Stimulated activated CD4-positive, alpha-beta T cell treated with anti-CD3 and anti-CD28 coated beads, TNF-alpha, amount 100 ng/mL, for 24 hours (primary cell): ENCODE measurements around the gene PLCD1.
"Not testable (repeated sequence)": the region's sequence is repeated elsewhere in the genome, so short reads cannot be mapped to it uniquely, and the experiment has no call there.

Source experiments
- DNase-seq, 3 experiments: peaks; one replicate each; pipeline ENCODE4 v3.0.0-alpha.2; 2020; ENCODE audit warnings: low read depth in 3 of 3

PLCD1 gene

DNA sequence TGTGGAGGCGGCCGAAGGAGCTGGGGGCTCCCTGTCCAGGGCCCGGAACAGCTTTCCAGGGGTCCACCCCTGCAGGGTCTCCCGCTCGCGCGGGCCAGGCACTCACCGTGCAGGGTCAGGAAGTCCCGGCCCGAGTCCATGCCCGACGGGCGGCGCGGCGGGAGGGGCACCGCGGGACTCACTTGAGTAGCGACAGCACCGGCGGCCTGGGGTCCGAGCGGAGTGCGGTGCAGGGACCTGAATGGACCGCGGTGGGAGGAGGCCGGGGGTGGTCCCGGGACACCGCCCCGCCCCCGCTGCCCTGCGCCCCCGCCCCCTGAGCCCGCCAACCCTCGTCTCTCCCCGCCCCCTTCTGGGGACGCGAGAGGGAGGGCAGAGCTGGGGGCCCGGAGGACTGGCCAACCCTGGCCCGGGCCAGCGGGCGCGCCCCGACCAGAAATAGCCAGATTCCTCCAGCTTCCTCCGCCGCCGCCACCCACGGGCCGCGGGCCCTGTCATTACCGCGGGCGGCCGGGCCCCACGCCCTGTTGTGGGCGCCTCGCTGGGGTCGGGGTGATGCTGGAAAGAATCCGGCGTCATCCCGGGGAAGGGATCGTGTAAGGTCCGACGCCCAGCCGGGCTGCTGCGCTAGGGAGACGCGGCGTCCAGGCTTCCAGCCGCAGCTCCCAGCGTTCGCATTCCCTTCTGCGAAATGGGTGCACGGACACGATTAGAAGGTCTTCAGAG, at the start of gene PLCD1:
PLCD1 (minus strand) TSS at position 243 of the 726 bp plus-strand sequence; CDS start at position 140, 103 bp downstream.
- DNase-seq, result no peak

DNA sequence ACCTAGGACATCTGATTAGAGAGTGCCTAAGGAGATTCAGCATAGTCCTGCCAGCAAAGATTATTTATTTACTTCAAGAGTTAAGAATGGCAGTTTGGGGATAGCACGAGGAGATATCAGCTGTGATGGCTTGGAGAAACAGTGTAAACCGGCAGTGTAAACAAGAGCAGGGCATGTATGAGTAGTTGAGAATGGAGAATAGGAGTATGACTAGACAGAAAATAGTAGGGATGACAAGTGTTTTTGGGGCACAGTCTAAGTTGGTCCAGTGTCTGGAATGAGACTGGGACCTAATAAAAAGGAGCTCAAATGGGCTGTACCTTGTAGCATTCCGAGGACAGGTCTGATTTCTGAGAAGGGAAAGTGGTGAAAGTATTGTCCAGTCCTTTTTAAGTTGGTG, 47.6 kb upstream of the PLCD1 start:
- not testable (repeated sequence) for DNase-seq

DNA sequence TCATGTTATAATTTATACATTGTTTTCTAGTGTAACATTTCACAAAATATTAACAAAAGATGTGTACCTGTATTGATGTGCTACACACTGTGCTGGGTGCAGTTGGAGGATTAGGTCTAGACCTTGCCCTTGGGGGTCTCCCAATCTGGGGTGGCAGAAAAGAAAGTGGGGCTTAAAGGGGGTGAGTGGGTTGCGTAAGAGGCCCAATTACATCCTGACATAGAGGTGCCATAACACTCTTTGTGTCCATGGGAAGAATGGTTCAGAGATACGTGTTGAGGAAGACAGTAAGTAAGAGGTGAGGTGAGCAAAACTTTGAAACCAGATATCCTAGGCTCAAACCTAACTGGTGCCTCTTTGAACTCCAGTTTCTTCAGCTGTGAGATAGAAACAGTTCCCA, 40.6 kb upstream of the PLCD1 start:
- no peak for DNase-seq

DNA sequence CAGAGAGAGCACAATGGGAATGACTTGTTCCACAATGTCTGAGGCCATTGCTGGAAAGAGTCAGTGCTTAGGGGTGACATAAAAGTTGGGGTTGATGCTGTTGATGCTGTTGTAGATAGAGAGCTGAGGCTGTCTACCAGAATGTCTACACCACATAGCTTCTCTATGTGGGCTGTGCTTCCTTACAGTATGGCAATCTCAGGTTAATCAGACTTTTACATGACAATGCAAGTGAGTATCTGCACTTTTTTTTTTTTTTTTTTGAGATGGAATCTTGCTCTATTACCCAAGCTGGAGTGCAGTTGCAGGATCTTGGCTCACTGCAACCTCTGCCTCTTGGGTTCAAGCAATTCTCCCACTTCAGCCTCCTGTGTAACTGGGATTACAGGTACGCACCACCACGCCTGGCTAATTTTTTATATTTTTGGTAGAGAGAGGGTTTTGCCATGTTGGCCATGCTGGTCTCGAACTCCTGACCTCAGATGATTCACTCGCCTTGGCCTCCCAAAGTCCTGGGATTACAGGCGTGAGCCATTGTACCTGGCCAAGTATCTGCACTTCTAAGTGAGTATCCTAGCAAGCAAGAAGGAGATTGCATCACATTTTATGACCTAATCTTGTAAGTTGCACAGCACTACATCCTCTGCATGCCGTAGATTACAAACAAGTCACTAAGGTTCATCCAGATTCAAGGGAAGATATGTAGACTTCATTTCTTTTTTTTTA, 38.2 kb upstream of the PLCD1 start:
- no peak for DNase-seq

DNA sequence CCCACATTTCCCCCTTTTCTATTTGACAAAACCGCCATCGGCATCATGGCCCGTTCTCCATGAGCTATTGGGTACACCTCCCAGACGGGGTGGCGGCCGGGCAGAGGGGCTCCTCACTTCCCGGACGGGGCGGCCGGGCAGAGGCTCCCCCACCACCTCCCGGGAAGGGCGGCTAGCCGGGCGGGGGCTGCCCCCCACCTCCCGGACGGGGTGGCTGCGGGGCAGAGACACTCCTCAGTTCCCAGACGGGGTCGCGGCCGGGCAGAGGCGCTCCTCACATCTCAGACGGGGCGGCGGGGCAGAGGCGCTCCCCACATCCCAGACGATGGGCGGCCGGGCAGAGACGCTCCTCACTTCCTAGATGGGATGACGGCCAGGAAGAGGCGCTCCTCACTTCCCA, 35.0 kb upstream of the PLCD1 start:
- DNase-seq, result not testable (repeated sequence)

DNA sequence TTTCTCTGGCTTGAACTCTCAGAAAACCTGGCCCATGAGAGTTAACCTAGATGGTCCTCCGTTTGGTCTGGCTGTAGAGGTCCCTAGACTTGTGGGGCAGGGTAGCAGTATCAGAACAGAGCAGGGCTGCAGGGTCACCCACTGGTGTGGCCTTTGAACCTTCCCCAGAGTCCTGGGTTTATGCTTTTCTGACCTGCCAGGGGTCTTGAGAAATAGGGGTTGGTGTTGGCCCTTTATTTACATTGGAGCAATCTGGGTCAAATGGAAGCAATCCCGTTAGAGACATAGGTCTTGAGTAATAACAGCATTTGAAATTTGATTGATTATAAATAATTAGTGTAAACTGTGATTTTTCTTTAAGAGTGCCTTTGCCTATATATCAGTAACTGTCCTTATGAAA, 33.4 kb upstream of the PLCD1 start:
- no peak for DNase-seq

DNA sequence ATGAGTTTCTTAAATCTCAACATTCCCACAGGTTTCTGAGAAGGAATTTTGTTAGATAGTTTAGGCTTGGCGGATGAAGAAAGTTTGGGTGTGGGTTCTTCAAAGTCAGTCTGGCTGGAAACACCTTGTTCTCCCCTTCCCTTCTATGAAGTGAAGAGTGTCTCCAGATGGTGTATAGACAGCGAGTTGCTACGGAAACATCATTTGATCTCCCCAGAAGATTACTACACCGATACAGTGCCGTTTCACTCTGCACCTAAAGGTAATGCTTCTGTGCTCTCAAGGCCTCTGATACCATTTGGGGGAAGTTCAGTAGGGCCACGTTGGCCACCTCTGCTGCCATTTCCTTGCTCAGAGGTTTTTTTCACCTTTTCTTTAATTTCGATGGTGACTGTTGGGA, 30.1 kb upstream of the PLCD1 start:
- DNase-seq, result no peak

DNA sequence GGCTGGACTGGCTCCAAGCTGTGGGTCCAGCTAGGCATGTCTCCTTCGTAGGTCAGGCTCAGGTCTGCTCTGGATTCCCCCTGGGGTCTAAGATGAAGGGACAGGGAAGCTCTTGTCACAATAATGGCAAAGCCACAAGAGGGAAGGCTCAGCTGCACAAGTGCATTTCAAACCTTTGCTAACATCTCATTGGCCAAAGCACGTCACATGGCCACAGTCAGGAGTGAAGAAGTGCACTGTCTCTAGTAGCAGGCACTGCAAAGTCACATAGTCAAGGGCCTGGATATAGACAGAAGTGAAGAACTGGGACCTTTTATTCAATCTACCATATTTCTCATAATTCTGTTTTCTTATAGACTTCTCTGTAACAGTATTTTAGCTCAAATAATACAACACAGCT, 29.7 kb upstream of the PLCD1 start:
- DNase-seq, result no peak

DNA sequence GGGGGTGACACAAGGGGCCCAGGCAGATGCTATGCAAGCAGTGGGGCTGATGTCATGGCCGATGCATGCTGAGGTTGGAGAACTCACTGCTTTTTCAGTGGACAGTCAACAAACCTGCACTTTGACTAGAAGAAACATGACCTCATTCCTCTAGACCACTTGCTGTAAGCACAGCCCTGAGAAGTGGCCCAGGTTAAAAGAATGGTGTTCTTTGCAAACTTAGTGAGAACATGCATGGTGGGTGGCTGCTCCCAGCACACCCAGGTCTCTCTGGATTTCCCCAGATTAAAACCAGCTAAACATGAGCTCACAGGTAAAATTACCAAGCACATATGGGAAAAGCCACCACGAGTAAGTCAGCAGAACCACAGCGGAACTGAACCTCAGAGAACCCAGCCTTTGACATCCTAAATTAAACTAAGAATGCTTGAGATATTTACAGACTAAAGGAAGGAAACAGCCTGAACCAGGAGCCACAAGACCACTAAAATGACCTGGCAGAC, 25.1 kb upstream of the PLCD1 start:
- DNase-seq, result no peak

DNA sequence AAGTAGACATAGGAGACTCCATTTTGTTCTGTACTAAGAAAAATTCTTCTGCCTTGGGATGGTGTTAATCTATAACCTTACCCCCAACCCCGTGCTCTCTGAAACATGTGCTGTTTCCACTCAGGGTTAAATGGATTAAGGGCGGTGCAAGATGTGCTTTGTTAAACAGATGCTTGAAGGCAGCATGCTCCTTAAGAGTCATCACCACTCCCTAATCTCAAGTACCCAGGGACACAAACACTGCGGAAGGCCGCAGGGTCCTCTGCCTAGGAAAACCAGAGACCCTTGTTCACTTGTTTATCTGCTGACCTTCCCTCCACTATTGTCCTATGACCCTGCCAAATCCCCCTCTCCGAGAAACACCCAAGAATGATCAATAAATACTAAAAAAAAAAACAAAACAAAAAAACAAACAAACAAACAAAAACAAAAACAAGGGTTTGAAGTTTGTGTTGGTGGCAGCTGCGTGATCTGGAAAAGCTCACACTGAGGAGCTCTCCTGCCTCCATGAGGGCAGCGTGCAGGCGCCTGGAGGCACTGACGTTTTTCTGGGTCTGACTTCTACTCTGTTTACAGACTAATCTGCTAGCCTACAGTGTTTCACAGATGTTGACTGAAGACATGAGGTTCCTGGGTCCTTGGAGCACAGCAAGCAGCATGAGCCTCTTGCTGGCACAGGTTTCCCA, 24.5 kb upstream of the PLCD1 start:
- not testable (repeated sequence) for DNase-seq

DNA sequence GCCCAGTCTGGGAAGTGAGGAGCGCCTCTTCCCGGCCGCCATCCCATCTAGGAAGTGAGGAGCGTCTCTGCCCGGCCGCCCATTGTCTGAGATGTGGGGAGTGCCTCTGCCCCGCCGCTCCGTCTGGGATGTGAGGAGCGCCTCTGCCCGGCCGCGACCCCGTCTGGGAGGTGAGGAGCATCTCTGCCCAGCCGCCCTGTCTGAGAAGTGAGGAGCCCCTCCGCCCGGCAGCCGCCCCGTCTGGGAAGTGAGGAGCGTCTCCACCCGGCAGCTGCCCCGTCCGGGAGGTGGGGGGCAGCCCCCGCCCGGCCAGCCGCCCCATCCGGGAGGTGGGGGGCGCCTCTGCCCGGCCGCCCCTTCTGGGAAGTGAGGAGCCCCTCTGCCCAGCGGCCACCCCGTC, 23.8 kb upstream of the PLCD1 start:
- DNase-seq, result not testable (repeated sequence)

DNA sequence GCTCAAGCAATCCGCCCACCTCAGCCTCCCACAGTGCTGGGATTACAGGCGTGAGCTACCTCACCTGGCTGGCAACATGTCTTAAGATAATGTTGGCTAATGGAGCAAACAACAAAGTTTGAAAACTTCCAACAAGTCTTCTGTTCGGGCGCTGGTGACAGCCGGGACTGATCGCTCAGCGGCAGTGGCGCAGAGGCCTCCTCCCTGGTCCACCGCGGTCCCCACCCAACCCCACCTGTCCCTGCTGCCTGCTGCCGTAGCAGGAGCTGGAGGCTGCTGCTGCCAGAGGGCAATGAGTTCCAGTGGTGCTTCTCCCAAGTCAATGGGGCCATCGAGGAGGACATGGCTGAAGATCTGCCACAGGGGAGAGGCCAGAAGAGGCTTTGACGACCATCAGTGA, 21.7 kb upstream of the PLCD1 start:
- DNase-seq, result no peak

DNA sequence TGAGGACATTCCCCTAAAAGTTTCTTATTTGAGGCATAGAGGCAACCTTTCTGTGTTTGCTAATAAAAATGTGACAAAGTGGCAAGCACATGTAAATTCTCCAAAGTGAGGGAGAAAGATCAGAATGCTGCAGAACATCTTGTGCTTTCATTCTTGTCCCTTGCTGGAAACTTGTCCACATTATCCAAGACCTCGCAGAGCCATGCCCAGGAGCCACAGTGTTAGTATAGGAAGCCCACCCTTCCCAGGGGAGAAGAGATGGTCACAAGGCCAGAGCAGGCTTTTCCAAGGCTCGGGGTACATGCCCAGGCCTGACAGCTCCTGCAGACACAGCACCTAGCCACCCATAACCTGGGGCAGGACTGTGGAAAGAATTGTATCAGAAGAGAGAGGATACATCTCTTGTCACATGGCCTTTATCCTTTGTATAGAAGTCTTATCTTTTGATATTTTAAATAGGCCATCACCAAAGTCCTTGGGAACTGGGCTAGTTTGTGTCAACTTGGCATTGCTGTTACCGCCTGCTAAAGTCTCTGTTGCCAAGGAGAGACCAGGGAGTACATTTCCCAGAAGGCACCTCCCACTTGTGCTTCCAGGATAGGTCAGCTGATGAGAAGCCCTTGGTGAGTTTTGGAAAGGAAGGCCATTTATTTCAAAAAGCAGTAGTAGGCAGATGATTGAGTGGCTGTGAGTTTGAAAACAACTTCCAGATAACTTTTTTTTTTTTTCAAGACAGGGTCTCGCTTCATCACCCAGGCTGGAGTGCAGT, 20.1 kb upstream of the PLCD1 start:
- no peak for DNase-seq

DNA sequence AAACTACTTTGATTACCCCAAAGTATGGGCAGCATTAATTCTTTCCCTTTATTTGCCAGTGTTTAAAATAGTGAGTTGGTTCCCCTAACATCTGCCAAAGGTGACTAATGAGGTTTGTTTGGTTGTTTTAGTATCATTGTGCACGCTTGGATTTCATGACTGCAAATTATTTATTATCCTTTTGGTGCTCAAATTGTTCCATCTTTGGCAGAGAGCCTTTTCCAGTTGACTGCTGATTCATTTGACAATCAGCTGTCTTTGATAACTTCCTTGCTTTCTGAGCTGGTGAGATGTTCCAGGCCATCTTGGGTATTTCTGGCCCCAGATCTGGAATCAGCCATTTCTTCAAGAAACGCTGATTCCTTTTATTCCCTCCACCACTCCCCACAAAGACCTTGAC, 18.5 kb upstream of the PLCD1 start:
- no peak for DNase-seq

DNA sequence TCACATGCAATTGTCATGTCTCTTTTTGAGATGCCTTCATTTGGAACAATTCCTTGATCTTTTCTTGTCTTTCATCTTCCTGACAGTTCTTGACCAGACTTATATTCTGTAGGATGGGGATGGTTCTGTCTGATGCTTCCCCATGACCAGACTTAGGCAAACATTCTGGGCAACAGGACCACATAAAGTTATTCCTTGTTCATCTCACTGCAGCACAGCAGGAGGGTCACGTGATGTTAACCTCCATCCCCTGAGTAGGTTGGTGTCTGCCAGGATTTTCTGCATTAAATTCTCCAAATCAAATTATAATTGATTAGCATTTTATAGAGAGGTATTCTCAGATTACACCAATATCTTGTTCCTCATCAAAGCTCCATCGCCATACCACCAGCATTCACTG, 17.4 kb upstream of the PLCD1 start:
- DNase-seq, result no peak

DNA sequence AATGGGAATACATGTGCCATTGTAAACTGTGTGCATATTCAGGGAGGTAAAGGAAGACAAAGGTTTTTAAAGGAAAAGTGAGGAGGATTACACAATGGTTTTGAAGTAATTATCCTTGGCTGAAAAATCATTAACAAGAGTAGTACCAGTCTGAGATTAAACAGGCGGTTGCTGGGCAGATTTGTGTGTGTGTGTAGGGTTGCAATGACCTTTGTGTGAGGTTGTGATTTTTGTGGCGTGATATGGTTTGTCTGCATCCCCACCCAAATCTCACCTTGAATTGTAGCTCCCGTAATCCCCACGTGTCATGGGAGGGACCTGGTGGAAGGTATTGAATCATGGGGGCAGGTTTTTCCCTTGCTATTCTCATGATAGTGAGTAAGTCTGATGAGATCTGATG, 16.6 kb upstream of the PLCD1 start:
- DNase-seq, result no peak

DNA sequence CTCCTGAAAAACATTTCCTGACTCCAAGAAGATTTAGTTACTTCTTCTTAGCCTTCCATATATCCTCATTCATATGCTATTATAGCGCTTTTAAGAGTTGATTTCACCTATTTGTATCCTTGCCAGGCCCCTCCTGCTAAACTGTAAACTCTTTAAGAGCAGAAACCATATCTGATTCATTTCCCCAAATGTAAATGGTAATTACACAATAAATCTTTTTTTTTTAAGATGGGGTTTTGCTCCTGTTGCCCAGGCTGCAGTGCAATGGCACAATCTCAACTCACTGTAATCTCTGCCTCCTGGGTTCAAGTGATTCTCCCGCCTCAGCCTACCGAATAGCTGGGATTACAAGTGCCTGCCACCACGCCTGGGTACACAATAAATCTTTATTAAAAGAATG, 14.0 kb upstream of the PLCD1 start:
- DNase-seq, result no peak

DNA sequence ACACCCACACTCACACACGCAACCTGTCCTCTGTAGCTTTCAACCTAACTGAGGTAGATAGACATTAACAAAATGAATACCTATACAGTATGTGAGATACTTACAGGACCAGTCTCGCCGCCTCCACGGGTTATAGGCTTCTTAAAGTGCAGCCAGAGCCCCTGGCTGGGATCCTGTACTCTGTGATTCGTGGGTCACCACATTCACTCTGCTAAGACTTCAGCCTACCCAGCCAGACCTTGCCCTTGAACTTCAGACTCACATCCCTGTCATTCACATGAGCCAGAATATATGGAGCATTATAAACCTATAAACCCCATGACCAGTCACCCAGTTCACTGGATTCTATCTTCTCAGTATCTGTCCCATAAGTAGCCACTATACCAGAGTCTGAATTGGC, 11.0 kb upstream of the PLCD1 start:
- DNase-seq, result no peak

DNA sequence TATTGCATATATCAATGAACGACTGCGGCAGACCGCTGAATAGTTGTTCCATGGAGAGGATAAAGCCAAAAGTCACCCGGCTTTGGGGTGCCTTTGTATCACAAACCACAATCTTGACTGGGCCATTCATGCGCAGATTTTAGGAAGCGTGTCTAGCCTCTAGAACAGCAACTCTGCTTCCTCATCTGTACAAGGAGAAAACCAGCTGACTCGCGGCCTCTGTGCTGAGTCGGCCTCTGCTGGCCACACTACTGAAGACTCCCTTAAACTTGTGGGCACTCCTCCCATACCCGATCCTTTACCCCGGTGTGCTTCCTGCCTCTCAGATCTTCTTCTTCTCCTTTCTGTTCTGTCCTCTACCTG, 10.4 kb upstream of the PLCD1 start:
- DNase-seq, result no peak

DNA sequence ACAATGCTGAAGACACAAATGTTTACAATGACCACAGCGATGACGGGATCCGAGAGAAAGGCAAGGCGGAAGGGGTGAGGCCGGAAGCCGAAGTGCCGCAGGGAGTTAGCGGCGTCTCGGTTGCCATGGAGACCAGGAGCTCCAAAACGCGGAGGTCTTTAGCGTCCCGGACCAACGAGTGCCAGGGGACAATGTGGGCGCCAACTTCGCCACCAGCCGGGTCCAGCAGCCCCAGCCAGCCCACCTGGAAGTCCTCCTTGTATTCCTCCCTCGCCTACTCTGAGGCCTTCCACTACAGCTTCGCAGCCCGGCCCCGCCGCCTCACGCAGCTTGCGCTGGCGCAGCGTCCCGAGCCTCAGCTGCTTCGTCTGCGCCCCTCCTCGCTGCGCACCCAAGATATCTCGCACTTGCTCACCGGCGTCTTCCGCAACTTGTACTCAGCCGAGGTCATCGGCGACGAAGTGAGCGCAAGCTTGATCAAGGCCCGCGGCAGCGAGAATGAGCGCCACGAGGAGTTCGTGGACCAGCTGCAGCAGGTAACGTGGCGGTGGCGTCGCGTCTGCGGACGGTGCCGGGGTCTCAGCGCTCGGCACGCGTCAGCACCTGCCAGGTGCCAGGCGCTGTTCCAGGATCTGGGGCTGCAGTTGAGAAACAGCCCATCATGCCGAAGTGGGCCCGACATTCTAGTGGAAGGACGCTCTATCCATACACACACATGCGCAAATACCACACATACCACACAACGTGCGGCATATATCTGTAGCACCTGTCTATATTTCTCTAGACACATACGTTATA, 9.9 kb upstream of the PLCD1 start, which contains the start of gene DLEC1:
DLEC1 (plus strand) TSS at position 108 of the 798 bp plus-strand sequence; CDS start at position 126, 18 bp downstream.
- DNase-seq, result peak; percentile 45 to 75 (median 56)

DNA sequence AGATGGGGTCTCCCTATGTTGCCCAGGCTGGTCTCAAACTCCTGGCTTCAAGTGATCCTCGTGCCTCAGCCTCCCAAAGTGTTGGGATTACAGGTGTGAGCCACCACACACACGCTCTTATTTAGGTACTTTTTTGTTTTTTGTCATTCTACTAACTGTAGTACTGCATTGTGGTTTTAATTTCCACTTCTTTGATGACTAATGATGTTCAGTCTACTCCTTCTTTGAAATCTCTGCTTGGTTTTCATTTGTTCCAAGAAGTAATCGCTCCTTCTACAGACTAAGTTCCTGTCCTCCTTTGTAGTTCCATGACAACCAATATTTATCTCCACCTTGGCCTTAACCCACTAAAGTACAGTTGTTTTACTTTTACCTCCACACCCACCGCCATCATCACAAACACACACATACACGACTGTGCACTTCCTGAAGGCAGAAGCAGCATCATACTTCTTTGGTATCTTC, 9.0 kb upstream of the PLCD1 start:
- DNase-seq, result no peak
